ENCODE measurements around the gene HINT2. TPM values are rescaled to one million over a fixed set of nuclear protein-coding genes. Genes with fewer than 3 reads are reported as not detected.

The HINT2 gene
- total RNA-seq, 1 experiment from 2014 or later, result 110 TPM

DNA sequence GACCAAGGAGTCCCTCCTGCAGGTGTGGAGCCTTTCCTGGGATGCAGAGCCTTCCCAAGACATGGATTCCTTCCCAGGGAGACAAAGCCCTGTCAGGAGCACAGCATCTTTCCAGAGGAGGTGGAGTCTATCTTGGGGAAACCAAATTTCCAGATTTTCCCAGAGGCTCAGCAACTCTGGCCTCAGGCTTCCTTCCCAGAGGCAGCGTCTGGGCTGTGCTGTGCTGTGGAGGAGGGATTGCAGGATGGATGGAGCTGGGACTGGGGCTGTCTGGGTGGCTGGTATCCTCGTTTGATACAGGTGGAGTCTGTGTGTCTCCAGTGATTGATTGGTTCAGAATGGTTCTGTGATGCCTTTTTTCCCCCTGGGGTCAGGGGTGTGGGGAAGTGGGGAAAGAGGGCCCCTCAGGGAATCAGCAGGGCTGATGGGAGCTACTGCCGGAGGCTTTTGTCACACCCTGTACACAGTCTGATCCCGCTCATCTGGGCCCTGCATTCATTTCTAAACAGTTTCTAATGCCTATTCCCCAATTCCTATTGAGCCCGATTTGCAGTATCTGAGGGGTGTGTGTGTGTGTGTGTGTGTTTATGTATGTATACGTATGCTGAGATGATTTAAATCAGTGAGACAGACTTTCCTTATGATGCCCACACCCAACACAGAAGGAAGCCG is 39.4 kb upstream of the HINT2 start:
- Histone ChIP-seq H3K4me3 (ENCODE audit: low read depth, low read length) (no peak overlapping the region), H3K4me1 (no peaks in the 10 kb centered on the region), H3K27me3 (replicated peaks; ENCODE audit: control insufficient read depth, insufficient read depth, low read length) (no peaks in the 10 kb centered on the region; the same call in 1 of the 2 replicates), H3K36me3 (ENCODE audit: control insufficient read depth, insufficient read depth, low read length) (no peaks in the 10 kb centered on the region), H3K9me3 (no peaks in the 10 kb centered on the region)
- BruUV-seq (replicated peaks), result no TSS peak
- Mint-ChIP-seq H3K36me3 (ENCODE audit: insufficient read depth, unreplicated experiment) (no peaks in the 10 kb centered on the region), H3K9me3 (ENCODE audit: unreplicated experiment) (no peaks in the 10 kb centered on the region), H3K4me1 (ENCODE audit: low read depth, unreplicated experiment) (no peaks in the 10 kb centered on the region), H3K27ac (ENCODE audit: unreplicated experiment) (no peak overlapping the region), H3K27me3 (ENCODE audit: insufficient read depth, unreplicated experiment) (peaks cover 11% of the 10 kb centered on the region), H3K4me3 (ENCODE audit: unreplicated experiment) (no peak overlapping the region)
- intact Hi-C loops (cut with micrococcal nuclease; ENCODE audit: unreplicated experiment), result no loop called here
- POLR2A ChIA-PET, result no interaction called here
- TF ChIP-seq, protein P1, sequence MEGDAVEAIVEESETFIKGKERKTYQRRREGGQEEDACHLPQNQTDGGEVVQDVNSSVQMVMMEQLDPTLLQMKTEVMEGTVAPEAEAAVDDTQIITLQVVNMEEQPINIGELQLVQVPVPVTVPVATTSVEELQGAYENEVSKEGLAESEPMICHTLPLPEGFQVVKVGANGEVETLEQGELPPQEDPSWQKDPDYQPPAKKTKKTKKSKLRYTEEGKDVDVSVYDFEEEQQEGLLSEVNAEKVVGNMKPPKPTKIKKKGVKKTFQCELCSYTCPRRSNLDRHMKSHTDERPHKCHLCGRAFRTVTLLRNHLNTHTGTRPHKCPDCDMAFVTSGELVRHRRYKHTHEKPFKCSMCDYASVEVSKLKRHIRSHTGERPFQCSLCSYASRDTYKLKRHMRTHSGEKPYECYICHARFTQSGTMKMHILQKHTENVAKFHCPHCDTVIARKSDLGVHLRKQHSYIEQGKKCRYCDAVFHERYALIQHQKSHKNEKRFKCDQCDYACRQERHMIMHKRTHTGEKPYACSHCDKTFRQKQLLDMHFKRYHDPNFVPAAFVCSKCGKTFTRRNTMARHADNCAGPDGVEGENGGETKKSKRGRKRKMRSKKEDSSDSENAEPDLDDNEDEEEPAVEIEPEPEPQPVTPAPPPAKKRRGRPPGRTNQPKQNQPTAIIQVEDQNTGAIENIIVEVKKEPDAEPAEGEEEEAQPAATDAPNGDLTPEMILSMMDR (IDR thresholded peaks at IDR 0.05; ENCODE audit: insufficient read depth in 1 of 2, low read depth in 1 of 2, low read length in 1 of 2, severe bottlenecking in 1 of 2, unreplicated experiment in 1 of 2), result no peak
- DNase-seq, result no peak
- CTCF ChIA-PET, result interaction anchor here (0.6 kb wide), 1 partner anchor 22 kb away, joined by 4 read pairs; no protein-coding TSS in a partner anchor

DNA sequence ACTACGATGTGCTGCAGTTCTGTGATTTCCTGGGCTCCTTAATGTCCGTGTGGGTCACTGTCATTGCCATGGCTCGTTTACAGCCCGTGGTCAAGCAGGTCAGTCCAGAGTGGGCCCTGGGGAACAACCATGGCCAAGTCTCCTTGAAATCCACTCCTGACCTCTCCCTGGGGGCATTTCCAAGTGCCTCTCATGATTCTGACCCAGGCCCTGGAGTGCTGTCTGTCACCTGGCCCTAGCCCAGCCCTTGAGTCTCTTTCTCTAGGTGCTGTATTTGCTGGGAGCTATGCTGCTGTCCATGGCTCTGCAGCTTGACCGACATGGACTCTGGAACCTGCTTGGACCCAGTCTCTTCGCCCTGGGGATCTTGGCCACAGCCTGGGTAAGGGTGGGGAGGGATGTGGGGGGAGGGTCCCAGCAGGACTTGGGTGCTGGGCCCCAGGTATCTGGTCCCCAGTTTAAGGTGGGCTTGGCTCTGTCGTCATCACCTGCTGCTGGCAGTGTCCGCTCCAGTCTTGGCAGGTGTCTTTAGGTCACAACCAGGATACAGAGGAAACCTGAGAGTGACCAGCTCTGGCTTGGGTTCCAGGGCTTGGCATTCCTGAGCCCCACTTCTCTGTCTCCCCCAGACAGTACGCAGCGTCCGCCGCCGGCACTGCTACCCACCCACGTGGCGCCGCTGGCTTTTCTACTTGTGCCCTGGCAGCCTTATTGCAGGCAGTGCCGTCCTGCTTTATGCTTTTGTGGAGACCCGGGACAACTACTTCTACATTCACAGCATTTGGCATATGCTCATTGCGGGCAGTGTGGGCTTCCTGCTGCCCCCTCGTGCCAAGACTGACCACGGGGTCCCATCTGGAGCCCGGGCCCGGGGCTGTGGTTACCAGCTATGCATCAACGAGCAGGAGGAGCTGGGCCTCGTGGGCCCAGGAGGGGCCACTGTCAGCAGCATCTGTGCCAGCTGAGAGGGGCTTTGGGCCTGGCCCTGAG is 38.3 kb upstream of the HINT2 start:
- Mint-ChIP-seq H3K4me1 (ENCODE audit: low read depth, unreplicated experiment) (no peaks in the 10 kb centered on the region), H3K27ac (ENCODE audit: unreplicated experiment) (no peak overlapping the region), H3K36me3 (ENCODE audit: insufficient read depth, unreplicated experiment) (no peaks in the 10 kb centered on the region), H3K27me3 (ENCODE audit: insufficient read depth, unreplicated experiment) (peaks cover 5% of the 10 kb centered on the region), H3K9me3 (ENCODE audit: unreplicated experiment) (no peaks in the 10 kb centered on the region), H3K4me3 (ENCODE audit: unreplicated experiment) (no peak overlapping the region)
- H3K9me3 ChIP-seq, result no peaks in the 10 kb centered on the region
- H3K4me3 ChIP-seq (ENCODE audit: low read depth, low read length), result no peak overlapping the region
- intact Hi-C loops (cut with micrococcal nuclease; ENCODE audit: unreplicated experiment), result no loop called here
- BruUV-seq (replicated peaks), result no TSS peak
- no peaks in the 10 kb centered on the region for H3K27me3 ChIP-seq (replicated peaks; ENCODE audit: control insufficient read depth, insufficient read depth, low read length)
- H3K36me3 ChIP-seq (ENCODE audit: control insufficient read depth, insufficient read depth, low read length), result no peaks in the 10 kb centered on the region
- POLR2A ChIA-PET, result no interaction called here
- CTCF ChIA-PET, result interaction anchor here (0.6 kb wide), 1 partner anchor 23 kb away, joined by 4 read pairs; no protein-coding TSS in a partner anchor
- H3K4me1 ChIP-seq, result no peaks in the 10 kb centered on the region
- no peak for DNase-seq
- TF ChIP-seq, protein P1 (IDR thresholded peaks at IDR 0.05; ENCODE audit: insufficient read depth in 1 of 2, low read depth in 1 of 2, low read length in 1 of 2, severe bottlenecking in 1 of 2, unreplicated experiment in 1 of 2), result no peak

DNA sequence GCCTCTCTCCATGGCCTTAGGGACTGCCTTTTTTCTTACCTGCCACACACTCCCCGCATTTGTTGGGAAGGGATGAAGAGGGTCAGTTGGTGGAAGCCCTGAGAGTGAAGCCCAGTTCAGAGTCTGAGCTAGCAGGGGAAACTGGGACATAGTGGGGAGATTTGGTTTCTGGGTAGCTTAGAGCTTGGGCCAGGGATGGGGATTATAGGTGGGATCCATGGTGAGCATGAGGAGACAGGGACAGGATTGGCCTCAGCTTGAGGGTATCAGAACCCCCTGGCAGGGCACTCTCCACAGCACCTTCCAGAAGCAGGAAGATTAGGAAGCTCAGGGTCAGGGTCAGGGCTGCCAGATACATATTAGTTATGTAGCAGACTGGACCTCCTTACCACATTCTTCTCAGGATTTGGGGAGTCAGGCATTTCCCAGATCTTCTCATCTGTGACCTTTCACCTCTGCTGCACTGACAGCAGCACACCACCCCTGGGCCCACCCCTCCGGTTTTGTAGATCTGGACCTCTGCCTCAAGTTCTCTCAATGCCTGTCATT is 37.5 kb upstream of the HINT2 start:
- intact Hi-C loops (cut with micrococcal nuclease; ENCODE audit: unreplicated experiment), result no loop called here
- Mint-ChIP-seq H3K4me1 (ENCODE audit: low read depth, unreplicated experiment) (no peaks in the 10 kb centered on the region), H3K36me3 (ENCODE audit: insufficient read depth, unreplicated experiment) (no peaks in the 10 kb centered on the region), H3K4me3 (ENCODE audit: unreplicated experiment) (no peak overlapping the region), H3K9me3 (ENCODE audit: unreplicated experiment) (no peaks in the 10 kb centered on the region), H3K27me3 (ENCODE audit: insufficient read depth, unreplicated experiment) (peaks cover 5% of the 10 kb centered on the region), H3K27ac (ENCODE audit: unreplicated experiment) (no peak overlapping the region)
- Histone ChIP-seq H3K4me1 (no peaks in the 10 kb centered on the region), H3K27me3 (replicated peaks; ENCODE audit: control insufficient read depth, insufficient read depth, low read length) (no peaks in the 10 kb centered on the region), H3K4me3 (ENCODE audit: low read depth, low read length) (no peak overlapping the region), H3K36me3 (ENCODE audit: control insufficient read depth, insufficient read depth, low read length) (no peaks in the 10 kb centered on the region), H3K9me3 (no peaks in the 10 kb centered on the region)
- CTCF ChIA-PET, result no interaction called here
- POLR2A ChIA-PET, result interaction anchor here (0.6 kb wide), 1 partner anchor 334 kb away, joined by 3 read pairs; no protein-coding TSS in a partner anchor
- TF ChIP-seq, protein P1 (IDR thresholded peaks at IDR 0.05; ENCODE audit: insufficient read depth in 1 of 2, low read depth in 1 of 2, low read length in 1 of 2, severe bottlenecking in 1 of 2, unreplicated experiment in 1 of 2), result no peak
- DNase-seq, result no peak
- no TSS peak for BruUV-seq (replicated peaks)

All from Caco-2 (cell line).